ENCODE measurements around the gene TDP2. TPM values are rescaled to one million over a fixed set of nuclear protein-coding genes. Genes with fewer than 3 reads are reported as not detected.
A peak's percentile ranks its signal among the peaks of the same experiment; 100 is the strongest.

Gene TDP2
- total and polyA plus RNA-seq, 9 of the 15 experiments (the other 6 are each of a cell fraction or from before 2014, with no cell fraction given) = 27.7 to 60.1 (median 31.8) TPM

GRCh38 chr6:24668997-24669361, 2.3 kb upstream of the TDP2 start (continued):
- TF ChIP-seq TOE1 (IDR thresholded peaks at IDR 0.05; ENCODE audit: borderline replicate concordance) = 0 out of 2 replicates have a peak, but pooled peaks have one; percentile 23
- TF ChIP-seq TOE1 (CRISPR knock-in tag; IDR thresholded peaks at IDR 0.05; ENCODE audit: borderline replicate concordance, low read depth) = no peak
- TF ChIP-seq ZC3H8 (IDR thresholded peaks at IDR 0.05) = no peak
- no peak for TF ChIP-seq PRPF4 (IDR thresholded peaks at IDR 0.05; ENCODE audit: insufficient read depth, low read depth, low read length, poor library complexity, severe bottlenecking)
- TF ChIP-seq MECOM (CRISPR knock-in tag; IDR thresholded peaks at IDR 0.05) = 0 out of 2 replicates have a peak, but pooled peaks have one; percentile 13
- TF ChIP-seq CEBPB (tag; IDR thresholded peaks at IDR 0.05) = no peak
- TF ChIP-seq ZBTB12 (CRISPR knock-in tag; IDR thresholded peaks at IDR 0.05) = no peak
- 0 out of 2 replicates have a peak, but pooled peaks have one; percentile 57 for TF ChIP-seq MBD1 (CRISPR knock-in tag; IDR thresholded peaks at IDR 0.05)
- TF ChIP-seq POLR3G (IDR thresholded peaks at IDR 0.05; ENCODE audit: extremely low read depth, insufficient read length, insufficient replicate concordance) = no peak
- 0 out of 2 replicates have a peak, but pooled peaks have one; percentile 42 for TF ChIP-seq ZBTB40 (IDR thresholded peaks at IDR 0.05)
- no peak for TF ChIP-seq ZBTB40 (CRISPR knock-in tag; IDR thresholded peaks at IDR 0.05)
- no peak for TF ChIP-seq ZNF277 (CRISPR knock-in tag; IDR thresholded peaks at IDR 0.05; ENCODE audit: borderline replicate concordance)
- TF ChIP-seq TAF1 (IDR thresholded peaks at IDR 0.05; ENCODE audit: control insufficient read depth, extremely low read depth, insufficient read depth, low read length, severe bottlenecking) = no peak
- 0 out of 2 replicates have a peak, but pooled peaks have one; percentile 46 for TF ChIP-seq TRIM28 (IDR thresholded peaks at IDR 0.05)
